B cell (primary cell): ENCODE results near the gene GATAD2B. TPM values are rescaled to one million over a fixed set of nuclear protein-coding genes. Genes with fewer than 3 reads are reported as not detected.
A peak's percentile ranks its signal among the peaks of the same experiment; 100 is the strongest.

Source experiments
- ATAC-seq: fragments of 200-7000 bp; cut with Tn5 transposase; one replicate; pipeline ENCODE4 v1.10.0; 2021; ENCODE audit warnings: low read depth, mild to moderate bottlenecking, moderate number of reproducible peaks, moderate library complexity
- CTCF ChIA-PET: fragments of 350-600 bp; sonication (Branson Sonifier 250); formaldehyde crosslinking; loops from one replicate; lab custom pipeline; 2021; ENCODE audit warnings: antibody characterized with exemption, inconsistent platforms; lab: Charles Lee
- POLR2A ChIA-PET: fragments of 350-600 bp; sonication (Branson Sonifier 250); formaldehyde crosslinking; loops from one replicate; lab custom pipeline; 2021; ENCODE audit warnings: antibody characterized with exemption; lab: Charles Lee
- DNase-seq: peaks from one replicate; pipeline ENCODE4 v3.0.0; 2013
- H2AFZ ChIP-seq: 2 replicates; pipeline ENCODE4 v1.6.1; 2012; ENCODE audit warnings: mild to moderate bottlenecking, low read depth, low read length; ENCODE audit not compliant: insufficient read depth, poor library complexity, severe bottlenecking
- H3K27ac ChIP-seq, 2 donors: 1 replicate in 1 of 2; 2 replicates in 1 of 2; pipeline ENCODE4 v1.5.1; 2012 to 2013; ENCODE audit warnings: low read length in 2 of 2, mild to moderate bottlenecking in 2 of 2, moderate library complexity in 1 of 2
- H3K27me3 ChIP-seq, 4 experiments: fragments of 200-600 bp in 1 of 4; sonication (generic) in 1 of 4; replicated peaks in 1 of 4; 1 replicate in 2 of 4; 2 replicates in 2 of 4; pipeline versions ENCODE4 v1.6.1 to v1.7.0; 2013 to 2016; ENCODE audit warnings: low read length in 3 of 4, mild to moderate bottlenecking in 2 of 4, mixed read lengths in 1 of 4, moderate library complexity in 1 of 4; ENCODE audit not compliant: insufficient read depth in 4 of 4, control insufficient read depth in 3 of 4; ENCODE audit errors: control extremely low read depth in 1 of 4
- H3K36me3 ChIP-seq, 2 experiments: replicated peaks in 1 of 2; 1 replicate in 1 of 2; 2 replicates in 1 of 2; pipeline versions ENCODE4 v1.6.1 to v1.7.1; 2013; ENCODE audit warnings: low read length in 1 of 2; ENCODE audit not compliant: insufficient read depth in 2 of 2, control insufficient read depth in 1 of 2; ENCODE audit errors: control extremely low read depth in 1 of 2, extremely low read depth in 1 of 2
- H3K4me1 ChIP-seq, 2 donors: fragments of 200-600 bp in 1 of 2; sonication (generic) in 1 of 2; 1 replicate in 1 of 2; 2 replicates in 1 of 2; pipeline versions ENCODE4 v1.5.1 to v1.6.1; 2013 to 2017; ENCODE audit warnings: low read length in 2 of 2; ENCODE audit not compliant: control insufficient read depth in 2 of 2, insufficient read depth in 2 of 2
- H3K4me2 ChIP-seq: replicated peaks from 2 replicates; pipeline ENCODE3; 2012; ENCODE audit warnings: mild to moderate bottlenecking, low read depth, low read length; ENCODE audit not compliant: poor library complexity, severe bottlenecking
- H3K4me3 ChIP-seq, 5 experiments: fragments of 200-600 bp in 1 of 5; sonication (generic) in 1 of 5; 1 replicate in 3 of 5; 2 replicates in 2 of 5; pipeline versions ENCODE4 v1.5.1 to v1.7.0; 2011 to 2016; ENCODE audit warnings: low read length in 4 of 5, mild to moderate bottlenecking in 4 of 5, low read depth in 2 of 5, control low read depth in 1 of 5, moderate library complexity in 1 of 5; ENCODE audit not compliant: insufficient read depth in 1 of 5; ENCODE audit errors: control extremely low read depth in 1 of 5, extremely low read depth in 1 of 5
- H3K79me2 ChIP-seq: fragments of 200-600 bp; sonication (generic); one replicate; pipeline ENCODE4 v1.6.0; 2016; ENCODE audit warnings: low read length; ENCODE audit not compliant: control insufficient read depth, insufficient read depth
- H3K9ac ChIP-seq: fragments of 200-600 bp; sonication (generic); 2 replicates; pipeline ENCODE4 v1.6.1; 2017; ENCODE audit warnings: mild to moderate bottlenecking, low read length, moderate library complexity
- H3K9me3 ChIP-seq, 3 donors: one replicate each; pipeline versions ENCODE4 v1.6.1 to v1.7.1; 2013; ENCODE audit warnings: low read length in 2 of 3; ENCODE audit not compliant: control insufficient read depth in 2 of 3, insufficient read depth in 1 of 3; ENCODE audit errors: control extremely low read depth in 1 of 3
- H4K20me1 ChIP-seq: 2 replicates; pipeline ENCODE4 v1.6.0; 2012; ENCODE audit warnings: mild to moderate bottlenecking, low read length; ENCODE audit not compliant: insufficient read depth, control insufficient read depth, poor library complexity, severe bottlenecking
- H3K27ac Mint-ChIP-seq: one replicate; pipeline ENCODE4 v1.8.0; 2021; ENCODE audit warnings: mixed read lengths
- H3K27me3 Mint-ChIP-seq: one replicate; pipeline ENCODE4 v1.8.0; 2021; ENCODE audit warnings: mixed read lengths
- H3K4me1 Mint-ChIP-seq: one replicate; pipeline ENCODE4 v1.8.0; 2021; ENCODE audit warnings: mixed read lengths
- H3K4me3 Mint-ChIP-seq: one replicate; pipeline ENCODE4 v1.8.0; 2021; ENCODE audit warnings: mixed read lengths
- H3K9me3 Mint-ChIP-seq: one replicate; pipeline ENCODE4 v1.8.0; 2022; ENCODE audit warnings: mixed read lengths; ENCODE audit not compliant: insufficient read depth
- CTCF ChIP-seq: fragments of 200-600 bp; IDR thresholded peaks from one replicate; pipeline ENCODE4 v1.8.0; 2022; ENCODE audit warnings: antibody characterized with exemption, mild to moderate bottlenecking
- EZH2 ChIP-seq: IDR thresholded peaks from 2 replicates; pipeline ENCODE4 v1.6.1; 2012; ENCODE audit warnings: borderline replicate concordance, low read depth, mild to moderate bottlenecking, moderate library complexity, low read length; ENCODE audit not compliant: insufficient read depth, poor library complexity, severe bottlenecking
- WGBS: methylation state at CpG from one replicate; pipeline ENCODE4 v1.1.5; 2013; ENCODE audit warnings: missing lambda C conversion rate; ENCODE audit not compliant: insufficient coverage; 5-methylcytosine and 5-hydroxymethylcytosine counted together
- intact Hi-C: fragments of 100-400 bp; cut with micrococcal nuclease; formaldehyde crosslinking; loops from one replicate; pipeline ENCODE4 v1.10.0; 2022
- polyA plus RNA-seq: library from polyadenylated mRNA; depleted of rRNA; stranded (reverse); fragments of >200 nt; gene quantifications from 2 replicates; pipeline ENCODE4 v1.2.3, GENCODE V29; 2012
- total RNA-seq, 2 donors: library from RNA; stranded (reverse); fragments of 120-200 nt in 1 of 2; gene quantifications; 1 replicate in 1 of 2; 2 replicates in 1 of 2; pipeline versions ENCODE4 v1.2.3 to v1.2.4, GENCODE V29; 2013 to 2022

GATAD2B gene
- total and polyA plus RNA-seq, 2 donors (not counting 1 experiment from before 2014, with no cell fraction given): 16.7 to 105 TPM

GRCh38 chr1:153790966-153791647, 131.7 kb downstream of the GATAD2B start:
- peak overlapping the region in 4 of 5 experiments; percentile 11 to 59 (median 44) for H3K4me3 ChIP-seq
- no CpG with 5 or more reads among the region's 9 CpGs for WGBS
- peak overlapping the region; percentile 95 for H3K27ac Mint-ChIP-seq
- ChIA-PET CTCF (interaction anchor here (1.3 to 2.9 kb wide), 4 partner anchors 113 to 200 kb away, joined by 3 to 22 read pairs (median 6); partner anchors contain the start of genes JTB, RAB13 and RPS27), POLR2A (interaction anchor here (0.6 to 4.8 kb wide), 6 partner anchors 131 to 221 kb away, joined by 3 to 19 read pairs (median 4); partner anchors contain the start of genes CHTOP, DENND4B, GATAD2B and RPS27)
- intact Hi-C loops: loop anchor here (1.0 to 5.0 kb wide), 5 partner anchors 8 to 120 kb away; partner anchors contain the start of genes INTS3 and SLC27A3
- H3K9me3 Mint-ChIP-seq: no peaks in the 10 kb centered on the region
- H3K4me1 ChIP-seq: peaks cover 28 to 34% of the 10 kb centered on the region in 2 donors
- H3K36me3 ChIP-seq: no peaks in the 10 kb centered on the region
- peak overlapping the region; percentile 60 for H3K9ac ChIP-seq
- H3K4me2 ChIP-seq: peak overlapping the region; percentile 75
- peaks cover 36% of the 10 kb centered on the region for H3K4me1 Mint-ChIP-seq
- H3K4me3 Mint-ChIP-seq: peak overlapping the region; percentile 59
- H3K79me2 ChIP-seq: no peaks in the 10 kb centered on the region
- peak overlapping the region; percentile 91 to 92 for H3K27ac ChIP-seq
- no peaks in the 10 kb centered on the region for H4K20me1 ChIP-seq
- no peaks in the 10 kb centered on the region for H3K27me3 ChIP-seq
- H2AFZ ChIP-seq: peak overlapping the region; percentile 83
- H3K27me3 Mint-ChIP-seq: no peaks in the 10 kb centered on the region
- no peaks in the 10 kb centered on the region for H3K9me3 ChIP-seq
- TF ChIP-seq EZH2 (no peak), CTCF (no peak)
- DNase-seq (peak; percentile 86), ATAC-seq (peak; percentile 94)
